ENCODE data around the gene CPSF7. TPM values are rescaled to one million over a fixed set of nuclear protein-coding genes. Genes with fewer than 3 reads are reported as not detected.

The CPSF7 gene
- total and polyA plus RNA-seq, 10 of the 15 experiments (the other 5 are each of a cell fraction or from before 2014, with no cell fraction given) = 14.9 to 93.1 (median 60.9) TPM

DNA sequence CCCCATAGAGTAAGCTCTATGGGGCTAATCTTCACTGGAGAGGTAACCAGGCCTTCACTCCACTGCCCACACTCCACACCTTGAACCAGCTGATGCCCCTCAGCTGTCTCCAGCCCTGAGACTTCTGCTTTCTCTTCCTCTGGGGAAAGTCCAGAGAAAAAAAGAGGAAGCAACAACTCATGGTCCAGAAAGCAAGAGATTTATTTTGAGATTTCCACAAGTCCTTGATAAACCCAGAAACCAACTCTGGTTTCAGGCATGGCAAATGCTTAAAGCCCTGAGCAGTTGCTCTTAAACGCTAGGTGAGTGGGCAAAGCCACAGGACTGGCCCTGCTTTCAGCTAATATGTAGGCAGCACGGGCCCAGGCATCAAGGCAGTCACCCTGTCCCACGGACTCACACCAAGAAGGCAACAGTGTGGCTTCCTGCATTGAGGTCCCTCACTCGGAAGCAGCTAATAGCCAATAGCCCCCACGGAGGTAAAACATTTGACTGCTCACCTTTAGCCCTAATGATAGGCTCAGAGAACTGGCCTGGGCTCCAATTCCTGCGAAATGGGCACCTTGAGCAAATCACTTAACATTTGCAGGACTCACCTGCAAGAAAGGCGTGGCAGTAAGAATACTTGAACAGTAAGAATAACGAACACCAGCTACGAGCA, 72.4 kb downstream of the CPSF7 start (continued):
- TF ChIP-seq, protein P1, sequence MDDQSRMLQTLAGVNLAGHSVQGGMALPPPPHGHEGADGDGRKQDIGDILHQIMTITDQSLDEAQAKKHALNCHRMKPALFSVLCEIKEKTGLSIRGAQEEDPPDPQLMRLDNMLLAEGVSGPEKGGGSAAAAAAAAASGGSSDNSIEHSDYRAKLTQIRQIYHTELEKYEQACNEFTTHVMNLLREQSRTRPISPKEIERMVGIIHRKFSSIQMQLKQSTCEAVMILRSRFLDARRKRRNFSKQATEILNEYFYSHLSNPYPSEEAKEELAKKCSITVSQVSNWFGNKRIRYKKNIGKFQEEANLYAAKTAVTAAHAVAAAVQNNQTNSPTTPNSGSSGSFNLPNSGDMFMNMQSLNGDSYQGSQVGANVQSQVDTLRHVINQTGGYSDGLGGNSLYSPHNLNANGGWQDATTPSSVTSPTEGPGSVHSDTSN (IDR thresholded peaks at IDR 0.05; ENCODE audit: insufficient replicate concordance, low read depth, low read length) = peak; percentile 83
- 0 out of 2 replicates have a peak, but pooled peaks have one; percentile 22 for TF ChIP-seq CHD4 (IDR thresholded peaks at IDR 0.05)
- TF ChIP-seq, protein P2, sequence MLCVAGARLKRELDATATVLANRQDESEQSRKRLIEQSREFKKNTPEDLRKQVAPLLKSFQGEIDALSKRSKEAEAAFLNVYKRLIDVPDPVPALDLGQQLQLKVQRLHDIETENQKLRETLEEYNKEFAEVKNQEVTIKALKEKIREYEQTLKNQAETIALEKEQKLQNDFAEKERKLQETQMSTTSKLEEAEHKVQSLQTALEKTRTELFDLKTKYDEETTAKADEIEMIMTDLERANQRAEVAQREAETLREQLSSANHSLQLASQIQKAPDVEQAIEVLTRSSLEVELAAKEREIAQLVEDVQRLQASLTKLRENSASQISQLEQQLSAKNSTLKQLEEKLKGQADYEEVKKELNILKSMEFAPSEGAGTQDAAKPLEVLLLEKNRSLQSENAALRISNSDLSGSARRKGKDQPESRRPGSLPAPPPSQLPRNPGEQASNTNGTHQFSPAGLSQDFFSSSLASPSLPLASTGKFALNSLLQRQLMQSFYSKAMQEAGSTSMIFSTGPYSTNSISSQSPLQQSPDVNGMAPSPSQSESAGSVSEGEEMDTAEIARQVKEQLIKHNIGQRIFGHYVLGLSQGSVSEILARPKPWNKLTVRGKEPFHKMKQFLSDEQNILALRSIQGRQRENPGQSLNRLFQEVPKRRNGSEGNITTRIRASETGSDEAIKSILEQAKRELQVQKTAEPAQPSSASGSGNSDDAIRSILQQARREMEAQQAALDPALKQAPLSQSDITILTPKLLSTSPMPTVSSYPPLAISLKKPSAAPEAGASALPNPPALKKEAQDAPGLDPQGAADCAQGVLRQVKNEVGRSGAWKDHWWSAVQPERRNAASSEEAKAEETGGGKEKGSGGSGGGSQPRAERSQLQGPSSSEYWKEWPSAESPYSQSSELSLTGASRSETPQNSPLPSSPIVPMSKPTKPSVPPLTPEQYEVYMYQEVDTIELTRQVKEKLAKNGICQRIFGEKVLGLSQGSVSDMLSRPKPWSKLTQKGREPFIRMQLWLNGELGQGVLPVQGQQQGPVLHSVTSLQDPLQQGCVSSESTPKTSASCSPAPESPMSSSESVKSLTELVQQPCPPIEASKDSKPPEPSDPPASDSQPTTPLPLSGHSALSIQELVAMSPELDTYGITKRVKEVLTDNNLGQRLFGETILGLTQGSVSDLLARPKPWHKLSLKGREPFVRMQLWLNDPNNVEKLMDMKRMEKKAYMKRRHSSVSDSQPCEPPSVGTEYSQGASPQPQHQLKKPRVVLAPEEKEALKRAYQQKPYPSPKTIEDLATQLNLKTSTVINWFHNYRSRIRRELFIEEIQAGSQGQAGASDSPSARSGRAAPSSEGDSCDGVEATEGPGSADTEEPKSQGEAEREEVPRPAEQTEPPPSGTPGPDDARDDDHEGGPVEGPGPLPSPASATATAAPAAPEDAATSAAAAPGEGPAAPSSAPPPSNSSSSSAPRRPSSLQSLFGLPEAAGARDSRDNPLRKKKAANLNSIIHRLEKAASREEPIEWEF (IDR thresholded peaks at IDR 0.05; ENCODE audit: insufficient replicate concordance, low read depth, low read length) = peak; percentile 84
- no peak for TF ChIP-seq PAX8 (IDR thresholded peaks at IDR 0.05)
- no peak for TF ChIP-seq NFYA (IDR thresholded peaks at IDR 0.05; ENCODE audit: borderline replicate concordance, low read depth, low read length)
- no peak for TF ChIP-seq NFXL1 (IDR thresholded peaks at IDR 0.05; ENCODE audit: borderline replicate concordance)
- TF ChIP-seq NFYB (IDR thresholded peaks at IDR 0.05; ENCODE audit: insufficient read depth, low read depth, low read length) = no peak
- TF ChIP-seq, protein P3, sequence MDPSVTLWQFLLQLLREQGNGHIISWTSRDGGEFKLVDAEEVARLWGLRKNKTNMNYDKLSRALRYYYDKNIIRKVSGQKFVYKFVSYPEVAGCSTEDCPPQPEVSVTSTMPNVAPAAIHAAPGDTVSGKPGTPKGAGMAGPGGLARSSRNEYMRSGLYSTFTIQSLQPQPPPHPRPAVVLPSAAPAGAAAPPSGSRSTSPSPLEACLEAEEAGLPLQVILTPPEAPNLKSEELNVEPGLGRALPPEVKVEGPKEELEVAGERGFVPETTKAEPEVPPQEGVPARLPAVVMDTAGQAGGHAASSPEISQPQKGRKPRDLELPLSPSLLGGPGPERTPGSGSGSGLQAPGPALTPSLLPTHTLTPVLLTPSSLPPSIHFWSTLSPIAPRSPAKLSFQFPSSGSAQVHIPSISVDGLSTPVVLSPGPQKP (IDR thresholded peaks at IDR 0.05; ENCODE audit: low read depth, low read length) = no peak
- TF ChIP-seq ZNF24 (IDR thresholded peaks at IDR 0.05) = no peak
- TF ChIP-seq, protein P4, sequence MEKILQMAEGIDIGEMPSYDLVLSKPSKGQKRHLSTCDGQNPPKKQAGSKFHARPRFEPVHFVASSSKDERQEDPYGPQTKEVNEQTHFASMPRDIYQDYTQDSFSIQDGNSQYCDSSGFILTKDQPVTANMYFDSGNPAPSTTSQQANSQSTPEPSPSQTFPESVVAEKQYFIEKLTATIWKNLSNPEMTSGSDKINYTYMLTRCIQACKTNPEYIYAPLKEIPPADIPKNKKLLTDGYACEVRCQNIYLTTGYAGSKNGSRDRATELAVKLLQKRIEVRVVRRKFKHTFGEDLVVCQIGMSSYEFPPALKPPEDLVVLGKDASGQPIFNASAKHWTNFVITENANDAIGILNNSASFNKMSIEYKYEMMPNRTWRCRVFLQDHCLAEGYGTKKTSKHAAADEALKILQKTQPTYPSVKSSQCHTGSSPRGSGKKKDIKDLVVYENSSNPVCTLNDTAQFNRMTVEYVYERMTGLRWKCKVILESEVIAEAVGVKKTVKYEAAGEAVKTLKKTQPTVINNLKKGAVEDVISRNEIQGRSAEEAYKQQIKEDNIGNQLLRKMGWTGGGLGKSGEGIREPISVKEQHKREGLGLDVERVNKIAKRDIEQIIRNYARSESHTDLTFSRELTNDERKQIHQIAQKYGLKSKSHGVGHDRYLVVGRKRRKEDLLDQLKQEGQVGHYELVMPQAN (conservative IDR thresholded peaks at IDR 0.05) = no peak; the same call in 1 of the 2 replicates
- TF ChIP-seq TBL1XR1 (IDR thresholded peaks at IDR 0.05; ENCODE audit: low read depth, low read length) = peak; percentile 53; the same call in 1 of the 2 replicates
- TF ChIP-seq NRF1 (conservative IDR thresholded peaks at IDR 0.05; ENCODE audit: low read depth, low read length) = no peak
- TF ChIP-seq IRF4 (IDR thresholded peaks at IDR 0.05; ENCODE audit: low read depth, low read length) = peak; percentile 53; the same call in 1 of the 2 replicates
- peak; percentile 80 for TF ChIP-seq RAD51 (IDR thresholded peaks at IDR 0.05)
- TF ChIP-seq, protein P5, sequence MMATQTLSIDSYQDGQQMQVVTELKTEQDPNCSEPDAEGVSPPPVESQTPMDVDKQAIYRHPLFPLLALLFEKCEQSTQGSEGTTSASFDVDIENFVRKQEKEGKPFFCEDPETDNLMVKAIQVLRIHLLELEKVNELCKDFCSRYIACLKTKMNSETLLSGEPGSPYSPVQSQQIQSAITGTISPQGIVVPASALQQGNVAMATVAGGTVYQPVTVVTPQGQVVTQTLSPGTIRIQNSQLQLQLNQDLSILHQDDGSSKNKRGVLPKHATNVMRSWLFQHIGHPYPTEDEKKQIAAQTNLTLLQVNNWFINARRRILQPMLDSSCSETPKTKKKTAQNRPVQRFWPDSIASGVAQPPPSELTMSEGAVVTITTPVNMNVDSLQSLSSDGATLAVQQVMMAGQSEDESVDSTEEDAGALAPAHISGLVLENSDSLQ (IDR thresholded peaks at IDR 0.05) = peak; percentile 73
- no peak for TF ChIP-seq SIX5 (IDR thresholded peaks at IDR 0.05; ENCODE audit: low read depth, low read length, severe bottlenecking)
- TF ChIP-seq KAT2A (conservative IDR thresholded peaks at IDR 0.05; ENCODE audit: control insufficient read depth, low read depth, low read length) = no peak
